Left renal pelvis (tissue), 4 donors: ENCODE results near the gene SBF2. TPM values are rescaled to one million over a fixed set of nuclear protein-coding genes. Genes with fewer than 3 reads are reported as not detected.
"Not testable (repeated sequence)": the region's sequence is repeated elsewhere in the genome, so short reads cannot be mapped to it uniquely, and the experiment has no call there.

Experiments
- DNase-seq, 4 donors: peaks; one replicate each; pipeline ENCODE4 v3.0.0-alpha.2; 2013; ENCODE audit warnings: low read depth in 4 of 4, low spot score in 3 of 4
- polyA plus RNA-seq, 4 donors: library from polyadenylated mRNA; unstranded; fragments of 120-200 nt; gene quantifications; one replicate each; pipeline ENCODE4 v1.2.1, GENCODE V29; 2013; ENCODE audit not compliant: insufficient read length in 4 of 4

SBF2 gene
- polyA plus RNA-seq, 4 donors = 43.2 to 51.3 (median 49.2) TPM

- no peak for DNase-seq
Observed at GRCh38 chr11:10029386-10030121, 264.5 kb downstream of the SBF2 start.

- DNase-seq = no peak
Observed at GRCh38 chr11:10026514-10026913, 267.5 kb downstream of the SBF2 start.

DNA sequence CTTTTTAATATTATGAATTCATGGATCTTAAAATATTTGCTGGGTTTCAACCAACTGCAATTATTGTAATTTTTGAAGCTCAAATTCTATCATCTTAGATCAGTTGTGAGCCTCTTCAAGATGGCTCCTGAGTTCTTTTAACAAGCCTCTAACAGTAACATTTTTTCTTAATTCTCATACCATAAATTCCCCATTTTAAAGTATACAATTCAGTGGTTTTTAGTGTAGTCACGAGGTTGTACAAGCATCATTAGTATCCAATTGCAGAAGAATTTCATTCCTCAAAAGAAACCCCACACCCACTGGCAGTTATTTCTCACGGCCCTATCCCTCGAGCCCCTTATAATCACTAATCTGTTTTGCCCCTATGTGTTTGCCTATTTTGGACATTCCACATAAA lies 270.8 kb downstream of the SBF2 start:
- DNase-seq = no peak

GRCh38 chr11:10022764-10023163 lies 271.3 kb downstream of the SBF2 start:
- DNase-seq = no peak

- no peak for DNase-seq
Observed at GRCh38 chr11:10021563-10021962, 272.5 kb downstream of the SBF2 start.

- peak in 2 of 4 donors; percentile 12 to 14 for DNase-seq
Observed at GRCh38 chr11:10019906-10020682, 273.9 kb downstream of the SBF2 start.

- DNase-seq = no peak
Observed at GRCh38 chr11:10017911-10018310, 276.1 kb downstream of the SBF2 start.

DNA sequence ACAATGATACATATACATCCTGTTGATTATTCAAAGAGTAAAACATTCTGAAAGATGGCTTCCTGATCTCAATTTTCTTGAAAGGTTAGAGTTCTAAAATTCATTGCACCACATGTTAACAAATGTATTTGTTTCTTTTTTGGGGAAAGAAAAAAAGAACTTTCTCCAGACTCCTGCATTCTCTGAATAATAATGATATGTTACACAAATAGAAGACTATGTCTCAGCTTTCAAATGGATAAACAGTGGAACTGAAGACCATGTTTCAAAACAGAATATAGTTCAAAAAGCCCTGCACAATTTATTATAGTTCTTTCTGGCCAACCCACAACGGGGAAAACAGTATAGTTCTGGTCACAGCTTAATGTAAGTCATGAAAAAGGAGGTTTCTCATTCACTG lies 277.0 kb downstream of the SBF2 start:
- DNase-seq = no peak

- no peak for DNase-seq
Observed at GRCh38 chr11:10012068-10012467, 282.0 kb downstream of the SBF2 start.

DNA sequence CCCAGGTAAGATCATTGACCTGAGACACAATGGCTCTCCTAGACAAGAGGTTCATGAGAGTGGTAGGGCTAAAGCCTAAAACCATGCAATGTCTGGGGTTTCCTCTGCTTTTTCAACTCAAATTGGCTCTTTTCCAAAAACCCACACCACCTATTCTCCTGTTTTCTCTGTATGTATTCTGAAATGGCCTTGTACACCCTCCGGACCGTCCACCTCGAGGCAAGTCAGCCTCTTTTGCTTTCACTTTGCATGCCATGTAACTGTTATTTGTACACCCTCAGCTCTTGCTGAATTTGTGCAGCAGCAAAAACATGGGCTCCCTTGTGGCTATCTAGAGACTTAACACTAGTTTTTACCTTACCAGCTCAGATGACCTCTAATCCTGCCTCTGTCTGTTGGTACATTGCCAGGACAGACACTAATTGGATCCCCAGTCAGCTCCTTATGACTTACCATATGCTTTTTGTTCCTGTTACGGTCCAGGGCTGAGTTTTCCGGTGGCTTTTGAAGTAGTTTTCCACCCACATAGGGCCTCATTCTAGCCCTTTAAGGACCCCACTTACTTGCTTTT lies 288.0 kb downstream of the SBF2 start:
- DNase-seq = no peak

DNA sequence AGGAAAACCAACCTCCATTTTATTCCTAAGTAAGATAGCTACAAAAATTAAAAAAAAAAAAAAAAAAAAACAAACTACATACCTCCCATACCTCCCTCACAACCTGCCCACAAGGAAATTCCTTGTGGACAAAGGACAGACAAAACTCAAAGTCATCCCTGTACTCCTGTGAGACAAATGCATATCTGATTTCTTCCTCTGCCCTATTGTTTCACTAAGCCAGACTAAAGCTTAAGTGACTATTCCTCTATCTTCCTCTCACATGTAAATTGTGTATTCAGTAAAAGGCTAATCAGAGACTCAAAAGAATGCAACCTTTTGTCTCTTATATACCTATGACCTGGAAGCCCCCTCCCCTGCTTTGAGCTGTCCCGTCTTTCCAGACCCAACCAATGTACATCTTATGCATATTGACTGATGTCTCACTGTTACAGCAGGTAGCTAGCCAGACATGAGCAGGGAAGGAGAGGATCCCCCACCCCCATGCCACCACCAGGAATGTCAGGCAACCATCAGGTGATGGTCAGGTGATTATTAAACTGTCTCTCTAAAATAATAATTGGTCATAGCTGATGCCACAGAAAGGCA lies 289.4 kb downstream of the SBF2 start:
- DNase-seq = no peak

GRCh38 chr11:10002221-10002620 lies 291.8 kb downstream of the SBF2 start:
- DNase-seq = no peak

- no peak for DNase-seq
Observed at GRCh38 chr11:9992306-9992705, 301.7 kb downstream of the SBF2 start.

DNA sequence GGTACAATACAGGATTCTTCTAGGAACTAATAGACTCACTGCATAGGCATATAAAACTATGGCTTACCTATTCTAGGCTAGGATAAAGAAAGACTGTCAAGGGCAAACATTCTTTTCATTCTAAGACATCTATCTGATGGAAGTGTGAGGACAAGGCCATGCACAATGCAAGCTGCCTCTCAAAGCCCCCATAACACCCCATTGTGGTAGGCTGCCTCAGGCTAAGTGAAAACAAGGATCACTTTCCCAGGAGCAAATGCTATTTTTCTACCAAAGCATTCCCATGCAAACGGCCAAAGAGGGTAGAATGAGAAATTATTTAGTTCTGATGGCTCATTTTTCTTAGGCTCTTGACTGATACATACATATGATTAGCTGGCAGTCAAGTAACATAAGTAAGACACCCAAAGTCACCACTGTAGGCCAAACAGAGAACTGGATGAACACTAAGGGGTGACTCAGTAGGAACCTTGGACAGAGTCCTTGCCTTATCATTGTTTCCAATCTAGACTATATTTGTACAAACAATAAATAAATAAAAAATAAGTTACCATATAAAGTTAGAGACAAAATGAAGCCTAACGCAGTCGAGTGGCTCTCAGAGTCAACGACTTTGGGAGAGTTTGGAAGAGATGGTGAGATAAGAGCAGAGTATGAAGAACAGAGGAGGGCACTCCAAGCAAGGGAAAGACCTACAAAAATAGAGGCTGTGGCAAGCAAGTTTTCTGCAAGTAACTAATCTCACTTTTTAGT lies 303.6 kb downstream of the SBF2 start:
- DNase-seq = no peak

DNA sequence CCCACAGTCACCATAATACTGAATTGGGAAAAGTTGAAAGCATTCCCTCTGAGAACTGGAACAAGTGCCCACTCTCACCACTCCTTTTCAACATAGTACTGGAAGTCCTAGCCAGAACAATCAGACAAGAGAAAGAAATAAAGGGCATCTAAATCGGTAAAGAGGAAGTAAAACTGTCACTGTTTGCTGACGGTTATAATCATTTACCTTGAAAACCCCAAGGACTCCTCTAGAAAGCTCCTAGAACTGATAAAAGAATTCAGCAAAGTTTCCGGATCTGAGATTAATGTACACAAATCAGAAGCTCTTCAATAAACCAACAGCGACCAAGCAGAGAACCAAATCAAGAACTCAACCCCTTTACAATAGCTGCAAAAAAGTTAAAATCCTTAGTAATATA lies 306.7 kb downstream of the SBF2 start:
- not testable (repeated sequence) for DNase-seq

DNA sequence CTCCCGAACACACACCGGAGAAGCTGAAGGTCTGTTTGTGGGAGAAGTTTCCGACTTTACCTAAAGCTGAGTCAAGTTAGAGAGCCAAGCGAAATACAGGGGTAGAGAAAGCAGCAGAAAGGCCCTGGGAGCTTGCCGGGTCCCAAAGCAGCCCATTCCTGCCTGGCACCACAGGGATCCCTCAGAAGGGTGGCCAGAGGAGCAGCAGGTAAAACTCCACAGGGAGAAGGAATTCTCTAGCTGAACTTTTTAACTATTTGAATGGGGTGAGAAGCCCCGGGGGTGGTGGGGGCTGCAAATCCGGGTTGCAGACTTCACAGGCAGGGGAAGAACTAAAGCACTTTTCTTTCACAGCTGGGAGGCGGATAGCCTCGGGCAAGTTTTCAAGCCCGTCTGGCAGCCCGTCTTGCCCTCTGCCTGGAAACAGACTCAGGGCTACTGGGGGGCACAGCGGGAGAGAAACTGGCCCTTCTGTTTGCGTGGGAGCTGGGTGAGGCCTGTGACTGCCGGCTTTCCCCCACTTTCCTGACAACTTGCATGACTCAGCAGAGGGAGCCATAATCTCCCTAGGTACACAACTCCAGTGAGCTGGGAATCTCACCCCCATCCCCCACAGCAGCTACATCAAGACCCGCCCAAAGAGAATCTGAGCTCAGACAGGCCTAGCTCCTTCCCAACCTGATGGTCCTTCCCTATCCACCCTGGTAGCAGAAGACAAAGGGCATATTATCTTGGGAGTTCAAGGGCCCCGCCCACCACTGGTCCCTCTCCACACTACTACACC lies 311.0 kb downstream of the SBF2 start:
- DNase-seq = no peak

DNA sequence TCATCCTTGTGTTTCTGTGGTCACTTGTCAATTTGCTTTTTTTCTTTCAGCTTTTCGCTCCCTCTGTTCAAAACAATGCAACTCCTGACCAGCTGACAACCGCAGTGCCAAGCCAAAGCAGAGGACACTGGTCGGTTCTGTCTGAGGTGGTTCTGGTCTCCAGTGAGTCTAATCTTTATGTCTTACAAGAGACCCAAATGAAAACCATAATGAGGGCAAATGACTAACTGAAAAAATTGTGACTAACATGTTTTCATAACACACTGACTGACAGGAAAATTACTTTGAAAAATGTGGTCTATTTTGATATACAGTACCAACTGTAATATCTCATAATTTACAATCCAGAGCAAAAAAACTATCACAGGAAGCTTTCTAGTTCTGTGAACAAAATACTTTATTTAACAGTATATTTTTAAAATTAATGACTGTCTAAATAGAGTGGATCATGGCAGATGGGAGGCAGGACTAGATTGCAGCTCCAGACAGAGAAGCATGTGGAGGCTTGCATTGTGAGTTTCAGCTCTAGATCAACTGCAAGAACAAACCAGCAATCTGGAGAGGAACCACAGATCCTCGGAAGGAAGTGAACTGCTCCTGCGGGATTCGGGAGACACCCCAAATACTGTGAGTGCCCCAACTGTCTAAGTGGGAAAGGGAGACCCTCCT lies 311.8 kb downstream of the SBF2 start:
- DNase-seq = no peak

- no peak for DNase-seq
Observed at GRCh38 chr11:9980931-9981330, 313.1 kb downstream of the SBF2 start.

DNA sequence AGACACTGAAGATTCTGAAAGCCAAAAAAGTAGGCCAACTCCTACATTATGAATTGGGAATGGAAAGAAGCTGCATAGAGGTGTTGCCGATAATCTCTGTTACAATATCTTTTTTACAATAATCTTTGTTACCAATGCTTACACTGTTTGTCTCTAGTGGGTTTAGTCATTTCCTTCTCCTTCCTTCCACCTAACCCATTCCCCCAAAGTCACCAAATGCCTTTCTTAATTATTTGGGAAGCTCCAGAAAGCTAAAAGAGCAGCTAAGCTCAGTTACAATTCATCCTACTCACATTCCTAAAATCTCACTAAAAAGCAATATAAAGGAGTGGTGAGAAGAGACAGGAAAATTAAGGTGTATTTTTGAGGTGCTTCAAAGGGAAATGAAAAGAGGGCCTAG lies 316.5 kb downstream of the SBF2 start:
- DNase-seq = no peak
